Heart left ventricle (tissue), 16 donors: ENCODE measurements around the gene IQCN. TPM values are rescaled to one million over a fixed set of nuclear protein-coding genes. Genes with fewer than 3 reads are reported as not detected.

ENCODE experiments used
- ATAC-seq, 4 donors: fragments of 200-7000 bp; cut with Tn5 transposase; one replicate each; pipeline ENCODE4 v1.9.1; 2020 to 2022; ENCODE audit warnings: moderate library complexity in 4 of 4, mild to moderate bottlenecking in 3 of 4, moderate number of reproducible peaks in 1 of 4
- DNase-seq, 5 donors: peaks; one replicate each; pipeline ENCODE4 v3.0.0-alpha.2; 2020
- H3K27ac ChIP-seq, 12 donors: fragments of 200-600 bp; sonication (generic) in 4 of 12; one replicate each; pipeline versions ENCODE4 v1.5.0 to v1.8.0; 2016 to 2022; ENCODE audit warnings: mild to moderate bottlenecking in 2 of 12
- H3K27me3 ChIP-seq, 9 donors: fragments of 200-600 bp; sonication (generic) in 2 of 9; one replicate each; pipeline versions ENCODE4 v1.5.1 to v1.8.0; 2016 to 2022; ENCODE audit warnings: mild to moderate bottlenecking in 3 of 9
- H3K36me3 ChIP-seq, 9 donors: fragments of 200-600 bp; sonication (generic) in 2 of 9; one replicate each; pipeline versions ENCODE4 v1.5.0 to v1.8.0; 2018 to 2022; ENCODE audit warnings: mild to moderate bottlenecking in 2 of 9
- H3K4me1 ChIP-seq, 12 donors: fragments of 200-600 bp; sonication (generic) in 4 of 12; one replicate each; pipeline versions ENCODE4 v1.5.0 to v1.8.0; 2016 to 2022; ENCODE audit warnings: mild to moderate bottlenecking in 3 of 12
- H3K4me3 ChIP-seq, 12 donors: fragments of 200-600 bp; sonication (generic) in 4 of 12; one replicate each; pipeline versions ENCODE4 v1.5.0 to v1.8.0; 2017 to 2022; ENCODE audit warnings: mild to moderate bottlenecking in 9 of 12, moderate library complexity in 4 of 12
- H3K9me3 ChIP-seq, 12 donors: fragments of 200-600 bp; sonication (generic) in 4 of 12; one replicate each; pipeline versions ENCODE4 v1.5.0 to v1.8.0; 2016 to 2022; ENCODE audit warnings: mild to moderate bottlenecking in 1 of 12
- CTCF ChIP-seq, 12 donors: fragments of 200-600 bp; sonication (generic) in 4 of 12; IDR thresholded peaks; one replicate each; pipeline versions ENCODE4 v1.5.0 to v1.8.0; 2018 to 2022; ENCODE audit warnings: antibody characterized with exemption in 12 of 12, mild to moderate bottlenecking in 5 of 12
- POLR2A ChIP-seq, 2 donors: fragments of 450-650 bp; IDR thresholded peaks; one replicate each; pipeline ENCODE4 v1.6.1; 2017; ENCODE audit warnings: antibody characterized with exemption in 2 of 2, mild to moderate bottlenecking in 2 of 2, moderate library complexity in 2 of 2
- WGBS, 4 donors: extraction: QIAGEN DNeasy Blood & Tissue Kit in 2 of 4; methylation state at CpG; one replicate each; pipeline versions ENCODE4 v1.1.5 to v1.1.7; 2013 to 2018; 5-methylcytosine and 5-hydroxymethylcytosine counted together
- intact Hi-C, 10 donors: fragments of 100-400 bp; cut with DNase I; formaldehyde crosslinking; loops; one replicate each; pipeline versions ENCODE4 v1.11.1 to v1.14.2; 2022
- polyA plus RNA-seq, 2 donors: library from polyadenylated mRNA; stranded (reverse); fragments of 200-250 nt; gene quantifications; one replicate each; pipeline ENCODE4 v1.2.3, GENCODE V29; 2013
- total RNA-seq, 9 donors: library from RNA; depleted of rRNA in 2 of 9; stranded (reverse); fragments of >200 nt in 2 of 9; fragmentation: NEBNext Ultra II Directional in 3 of 9; extraction: Animal tissue kit (Norgen Biotek cat#: 25700) in 3 of 9; gene quantifications; one replicate each; pipeline versions ENCODE4 v1.1.0 to v1.2.4, GENCODE V29; 2016 to 2023
- donor health status: ischemic (EF 13 %, LVEDD 7.1; RV severe dilation, severe dysfunction).
- donor health status: healthy with polysubstance abuse.
- donor health status: DM: no; HTN: yes; CAD: no.
- donor health status: DM: no; HTN: no; CAD: no.
- donor health status: ischemic (EF 25% LVEDD 6.9; RV normal size, moderate dysfunction).
- donor health status: ischemic (EF 25% LVEDD 5.7; RV mildly dilated, moderate dysfunction).
- donor health status: healthy.
- donor health status: DM: yes; HTN: yes; CAD: no.
- donor health status: ischemic (EF 35%, LVEDD 5.7; RV mildly dilated, moderate dysfunction).
- donor health status: nonischemic (EF 11% LVEDD 7.7; RV severe dilation, severe dysfunction).
- donor health status: DM: yes; HTN: yes; CAD: no.
- donor health status: PGD.
- donor health status: ischemic (EF 29% LVEDD 5.4; RV normal size, mild dysfunction).
- donor health status: nonischemic (EF 23%, LVEDD 6.1; RV moderate dilation, normal function).

The IQCN gene
- total and polyA plus RNA-seq, 11 donors: 0.24 to 2.8 (median 0.75) TPM

DNA sequence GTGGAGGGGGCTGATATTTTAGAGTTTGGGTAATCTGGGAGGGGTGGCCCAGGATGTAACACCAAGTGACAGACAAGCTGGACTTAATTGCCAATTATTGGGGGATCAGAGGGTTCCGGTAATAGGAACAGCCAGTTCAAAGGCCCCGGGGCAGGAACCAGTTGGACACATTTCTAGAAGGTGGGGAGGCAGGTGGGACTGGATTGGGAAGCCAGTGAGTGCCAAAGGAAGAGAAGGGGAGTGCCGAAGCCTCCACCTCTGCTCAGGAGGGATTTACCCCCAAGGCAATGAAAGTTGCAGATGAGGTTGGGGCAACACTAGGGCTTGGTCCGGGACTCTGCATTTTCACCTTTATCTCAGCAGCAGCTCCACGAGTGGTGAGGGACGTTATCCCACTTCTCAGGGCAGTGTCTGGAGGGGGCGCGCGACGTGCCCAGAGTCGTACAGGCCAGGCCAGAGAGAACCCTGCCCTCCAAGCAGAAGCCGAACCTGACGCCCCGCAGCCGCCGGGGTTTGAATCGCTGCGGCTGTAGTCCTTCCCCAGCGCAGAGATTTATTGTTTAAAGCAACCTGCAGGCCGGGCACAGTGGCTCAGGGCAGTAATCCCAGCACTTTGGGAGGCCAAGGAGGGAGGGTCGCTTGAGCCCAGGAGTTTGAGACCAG is 12.9 kb upstream of the IQCN start:
- Histone ChIP-seq H3K4me1 (peaks cover 6 to 47% (median 30%) of the 10 kb centered on the region in 12 donors), H3K36me3 (no peaks in the 10 kb centered on the region), H3K27ac (peak overlapping the region in 7 of 12 donors; percentile 15 to 99 (median 48)), H3K9me3 (no peaks in the 10 kb centered on the region), H3K4me3 (no peak overlapping the region), H3K27me3 (no peaks in the 10 kb centered on the region)
- intact Hi-C loops: loop anchor here in 1 of 10 donors (10.0 kb wide), 1 partner anchor 128 kb away; the partner anchor contains the start of gene SSBP4
- DNase-seq (peak in 1 of 5 donors; percentile 12), ATAC-seq (no peak)
- TF ChIP-seq POLR2A (IDR thresholded peaks at IDR 0.05) (no peak), CTCF (IDR thresholded peaks at IDR 0.05) (no peak)
- WGBS, 4 donors: 84 to 89% (median 86%) methylated on average over 7 to 21 of the region's 21 CpGs

- no peak for ATAC-seq
- H3K36me3 ChIP-seq: no peaks in the 10 kb centered on the region
- H3K27me3 ChIP-seq: no peaks in the 10 kb centered on the region
- TF ChIP-seq CTCF (IDR thresholded peaks at IDR 0.05) (no peak), POLR2A (IDR thresholded peaks at IDR 0.05) (no peak)
- peaks cover 6 to 27% (median 16%) of the 10 kb centered on the region in 12 donors for H3K4me1 ChIP-seq
- H3K4me3 ChIP-seq: no peak overlapping the region
- peak overlapping the region in 10 of 12 donors; percentile 4 to 99 (median 50) for H3K27ac ChIP-seq
- intact Hi-C loops: loop anchor here in 1 of 10 donors (10.0 kb wide), 1 partner anchor 130 kb away; the partner anchor contains the start of gene SSBP4
- WGBS, 4 donors: 54 to 65% (median 59%) methylated on average over 8 to 12 of the region's 12 CpGs
- H3K9me3 ChIP-seq: no peaks in the 10 kb centered on the region
- no peak for DNase-seq
Measured at GRCh38 chr19:18284712-18285360, 10.6 kb upstream of the IQCN start.

GRCh38 chr19:18283338-18283737 is 9.1 kb upstream of the IQCN start:
- Histone ChIP-seq H3K36me3 (peaks cover 3 to 10% (median 8%) of the 10 kb centered on the region in 9 donors), H3K4me1 (peaks cover 10 to 36% (median 26%) of the 10 kb centered on the region in 12 donors), H3K27ac (peak overlapping the region; percentile 99 to 100 (median 99)), H3K27me3 (no peaks in the 10 kb centered on the region), H3K9me3 (no peaks in the 10 kb centered on the region), H3K4me3 (no peak overlapping the region)
- DNase-seq (no peak), ATAC-seq (no peak)
- intact Hi-C loops: loop anchor here in 1 of 10 donors (10.0 kb wide), 1 partner anchor 131 kb away; the partner anchor contains the start of gene SSBP4
- WGBS, 4 donors: 85 to 95% (median 93%) methylated on average over 5 of the region's 5 CpGs
- no peak for TF ChIP-seq POLR2A (IDR thresholded peaks at IDR 0.05)
- no peak for TF ChIP-seq CTCF (IDR thresholded peaks at IDR 0.05)

DNA sequence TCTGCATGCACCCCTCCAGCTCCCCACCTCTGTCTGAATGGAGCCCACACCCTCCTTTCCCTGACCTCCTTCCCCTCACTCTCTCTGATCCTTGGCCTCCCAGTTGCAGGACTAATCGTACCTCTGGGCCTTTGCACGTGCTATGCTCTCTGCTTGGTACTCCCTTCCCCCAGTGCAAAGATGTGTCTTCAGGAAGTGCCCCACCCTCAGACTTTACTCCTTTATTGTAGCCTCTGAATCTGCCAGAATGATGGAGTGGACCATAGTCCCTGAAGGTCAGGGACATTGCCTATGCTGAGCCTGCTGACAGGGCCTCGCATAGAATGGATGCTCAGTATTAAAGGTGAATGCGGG is 8.5 kb upstream of the IQCN start:
- Histone ChIP-seq H3K9me3 (no peaks in the 10 kb centered on the region), H3K36me3 (peaks cover 3 to 15% (median 13%) of the 10 kb centered on the region in 9 donors), H3K4me1 (peaks cover 10 to 42% (median 31%) of the 10 kb centered on the region in 12 donors), H3K27me3 (no peaks in the 10 kb centered on the region), H3K27ac (peak overlapping the region; percentile 99 to 100 (median 99)), H3K4me3 (peak overlapping the region in 10 of 12 donors; percentile 36 to 100 (median 62))
- no peak for DNase-seq
- TF ChIP-seq CTCF (IDR thresholded peaks at IDR 0.05): no peak
- TF ChIP-seq POLR2A (IDR thresholded peaks at IDR 0.05): no peak
- intact Hi-C loops: loop anchor here in 3 of 10 donors (1.0 to 10.0 kb wide), 3 partner anchors 9 to 132 kb away; partner anchors contain the start of gene SSBP4 (in 1 of the 3)
- WGBS, 4 donors: 50 to 67% (median 53%) methylated on average over 4 of the region's 4 CpGs
- no peak for ATAC-seq
